LNCAP (cell line): ENCODE data around the gene ECPAS.

ENCODE experiments used
- TF ChIP-seq, protein P1 (sequence below): fragments of 450-650 bp; IDR thresholded peaks from 2 replicates; pipeline ENCODE4 v1.5.1; 2017; ENCODE audit warnings: mild to moderate bottlenecking

The ECPAS gene

DNA sequence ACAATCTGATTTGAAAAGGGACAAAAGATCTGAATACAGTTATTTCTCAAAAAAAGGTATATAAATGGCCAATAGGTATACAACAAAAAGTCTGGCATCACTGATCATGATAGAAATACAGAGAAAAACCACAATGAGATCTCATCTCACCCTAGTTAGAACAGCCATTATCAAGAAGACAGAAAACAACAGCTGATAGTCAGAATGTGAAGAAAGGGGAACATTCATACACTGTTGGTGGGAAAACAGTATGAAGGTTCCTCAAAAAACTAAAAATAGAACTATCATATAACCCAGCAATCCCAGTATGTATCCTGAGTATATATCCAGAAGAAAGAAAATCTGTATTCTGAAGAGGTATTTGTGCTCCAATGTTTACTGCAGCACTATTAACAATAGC, 78.5 kb downstream of the ECPAS start:
- TF ChIP-seq, protein P1, sequence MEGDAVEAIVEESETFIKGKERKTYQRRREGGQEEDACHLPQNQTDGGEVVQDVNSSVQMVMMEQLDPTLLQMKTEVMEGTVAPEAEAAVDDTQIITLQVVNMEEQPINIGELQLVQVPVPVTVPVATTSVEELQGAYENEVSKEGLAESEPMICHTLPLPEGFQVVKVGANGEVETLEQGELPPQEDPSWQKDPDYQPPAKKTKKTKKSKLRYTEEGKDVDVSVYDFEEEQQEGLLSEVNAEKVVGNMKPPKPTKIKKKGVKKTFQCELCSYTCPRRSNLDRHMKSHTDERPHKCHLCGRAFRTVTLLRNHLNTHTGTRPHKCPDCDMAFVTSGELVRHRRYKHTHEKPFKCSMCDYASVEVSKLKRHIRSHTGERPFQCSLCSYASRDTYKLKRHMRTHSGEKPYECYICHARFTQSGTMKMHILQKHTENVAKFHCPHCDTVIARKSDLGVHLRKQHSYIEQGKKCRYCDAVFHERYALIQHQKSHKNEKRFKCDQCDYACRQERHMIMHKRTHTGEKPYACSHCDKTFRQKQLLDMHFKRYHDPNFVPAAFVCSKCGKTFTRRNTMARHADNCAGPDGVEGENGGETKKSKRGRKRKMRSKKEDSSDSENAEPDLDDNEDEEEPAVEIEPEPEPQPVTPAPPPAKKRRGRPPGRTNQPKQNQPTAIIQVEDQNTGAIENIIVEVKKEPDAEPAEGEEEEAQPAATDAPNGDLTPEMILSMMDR = no peak

DNA sequence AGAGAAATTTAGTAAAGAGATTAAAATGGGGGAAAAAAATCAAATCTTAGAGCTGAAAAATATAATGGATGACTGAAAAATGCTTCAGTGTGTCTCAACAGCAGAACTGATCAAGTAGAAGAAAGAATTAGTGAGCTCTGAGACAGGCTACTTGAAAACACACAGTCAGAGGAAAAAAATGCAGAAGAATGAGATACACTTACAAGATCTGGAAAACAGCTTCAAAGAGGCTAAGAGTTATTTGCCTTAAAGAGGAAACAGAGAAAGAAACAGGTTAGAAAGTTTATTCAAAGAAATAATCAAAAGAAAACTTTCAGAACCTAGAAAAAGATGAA, 83.7 kb downstream of the ECPAS start:
- TF ChIP-seq, protein P1 = no peak

DNA sequence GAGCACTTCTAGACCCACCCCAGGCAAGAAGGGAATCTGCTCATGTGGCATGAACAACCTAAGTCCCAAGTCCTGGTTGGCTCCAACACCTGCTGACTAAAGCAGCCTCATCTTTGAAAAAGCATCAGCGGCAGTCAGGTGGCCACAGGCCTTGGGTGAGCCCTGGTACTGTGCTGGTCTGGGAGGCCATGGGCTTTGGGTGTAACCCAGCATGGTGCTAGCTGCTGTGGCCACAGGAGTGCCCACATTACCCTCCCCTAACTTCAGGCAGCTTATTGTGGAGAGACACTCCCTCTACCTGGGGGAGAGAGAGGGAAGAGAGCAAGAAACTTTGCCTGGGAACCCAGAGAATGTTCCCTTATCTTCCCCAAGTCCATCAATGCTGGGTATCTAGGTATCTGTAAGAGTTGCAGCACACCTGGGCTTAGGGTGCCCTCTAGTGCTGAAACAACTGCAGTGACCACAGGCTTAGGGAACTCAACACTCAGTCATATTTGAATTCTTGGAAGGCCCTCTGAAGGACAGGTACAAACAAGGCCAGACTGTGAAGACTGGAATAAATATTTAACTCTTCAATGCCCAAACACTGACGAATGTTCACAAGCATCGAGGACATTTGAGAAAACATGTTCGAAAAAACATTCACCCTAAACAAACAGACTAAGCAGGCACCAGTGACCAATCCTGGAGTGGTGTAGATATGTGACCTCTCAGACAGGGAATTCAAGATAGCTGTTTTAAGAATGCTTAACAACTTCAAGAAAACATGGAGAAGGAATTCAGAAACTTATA, 84.2 kb downstream of the ECPAS start:
- TF ChIP-seq, protein P1 = peak; percentile 76

DNA sequence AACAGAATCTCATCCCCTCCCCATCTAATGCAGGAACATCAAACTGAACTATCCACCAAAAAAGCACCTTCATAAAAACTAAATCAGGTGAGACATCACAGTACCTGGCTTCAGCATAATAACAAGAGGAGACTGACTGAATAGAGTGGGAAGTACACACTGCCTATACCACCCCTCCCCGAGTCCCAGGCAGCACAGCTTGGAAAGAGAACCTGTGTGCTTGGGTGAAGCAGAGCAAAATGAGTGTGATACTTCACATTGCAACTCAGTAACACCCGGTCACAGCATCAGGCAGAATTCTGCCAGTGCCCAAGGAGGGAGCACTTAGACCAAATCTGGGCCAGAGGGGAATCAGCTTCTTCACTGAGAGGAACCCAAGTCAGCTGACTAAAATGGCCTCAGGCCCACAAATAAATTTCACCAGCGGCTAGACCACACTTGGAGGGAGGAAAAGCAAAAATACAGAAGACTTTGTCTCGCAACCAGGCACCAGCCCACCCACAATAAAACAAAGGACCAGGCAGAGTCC, 84.9 kb downstream of the ECPAS start:
- TF ChIP-seq, protein P1 = no peak

DNA sequence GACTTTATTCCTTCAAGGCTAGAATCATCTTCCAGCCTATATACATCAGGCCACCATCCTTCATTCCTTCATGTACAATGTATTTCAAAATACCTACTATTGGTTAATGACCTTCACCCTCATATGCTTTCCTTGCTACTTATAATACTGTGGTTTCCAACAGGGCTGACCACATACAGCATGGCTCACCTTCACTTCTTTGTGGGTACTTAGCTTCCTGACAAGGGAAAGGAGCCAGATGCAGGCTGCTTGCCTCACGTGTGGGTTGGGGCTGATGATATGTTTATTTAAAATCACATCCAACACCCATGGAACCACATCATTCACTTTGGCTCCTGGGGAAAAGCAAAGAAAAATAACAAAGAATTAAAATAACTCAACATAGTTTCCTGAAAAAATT, 90.2 kb downstream of the ECPAS start:
- TF ChIP-seq, protein P1 = no peak

DNA sequence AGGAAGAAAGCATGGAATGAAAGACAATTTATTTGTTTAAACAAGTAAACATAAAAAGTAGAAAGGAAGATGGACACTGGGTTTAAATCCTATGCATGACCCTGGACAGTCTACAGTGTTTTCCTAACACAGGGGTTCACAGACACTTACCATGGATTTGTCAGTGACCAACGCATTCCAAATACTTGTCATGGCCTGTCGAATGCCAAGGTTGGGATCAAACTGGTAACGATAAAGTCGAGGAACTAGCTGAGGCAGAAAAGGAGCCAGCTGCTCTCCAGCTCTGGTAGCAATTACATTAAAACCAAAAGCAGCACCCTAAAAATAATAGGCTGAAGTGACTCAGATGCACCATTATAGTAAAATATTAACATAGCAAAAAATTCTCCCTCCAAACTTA, 94.8 kb downstream of the ECPAS start:
- TF ChIP-seq, protein P1 = no peak

DNA sequence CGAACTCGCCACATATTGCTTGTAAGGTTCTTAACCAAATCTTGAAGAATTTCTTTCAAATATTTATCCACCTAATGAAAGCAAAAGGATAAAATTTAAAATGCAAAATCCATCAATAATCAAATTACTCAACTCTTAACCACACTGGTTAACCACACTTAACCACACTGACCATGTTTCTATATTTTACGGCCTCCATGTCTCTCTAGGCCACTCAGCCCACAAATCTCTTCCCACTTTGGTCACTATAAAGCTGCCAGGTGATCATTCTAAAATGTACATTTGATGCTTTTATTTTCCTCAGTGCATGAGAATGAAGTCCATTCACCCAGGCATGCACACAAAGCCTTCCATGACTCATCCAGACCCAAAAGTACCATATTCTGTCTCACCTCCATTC, 97.8 kb downstream of the ECPAS start:
- TF ChIP-seq, protein P1 = no peak

DNA sequence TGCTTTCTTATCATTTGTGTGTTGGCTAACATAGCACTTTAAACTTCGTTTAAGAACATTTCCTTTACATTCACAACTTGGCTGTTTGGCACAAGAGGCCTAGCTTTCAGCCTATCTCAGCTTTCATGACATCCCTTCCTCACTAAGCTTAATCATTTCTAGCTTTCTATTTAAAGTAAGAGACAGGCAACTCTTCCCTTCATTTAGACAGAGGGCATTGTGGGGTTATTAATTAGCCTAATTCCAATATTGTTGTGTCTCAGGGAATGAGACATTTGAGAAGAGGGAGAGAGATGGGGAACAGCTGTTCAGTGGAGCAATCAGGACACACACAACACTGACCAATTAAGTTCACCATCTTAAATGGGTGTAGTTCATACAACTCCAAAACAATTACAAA, 103.2 kb downstream of the ECPAS start:
- TF ChIP-seq, protein P1 = no peak
